ENCODE results near the gene SERPINB6.
"Not testable (repeated sequence)": the region's sequence is repeated elsewhere in the genome, so short reads cannot be mapped to it uniquely, and the experiment has no call there.

SERPINB6 gene

DNA sequence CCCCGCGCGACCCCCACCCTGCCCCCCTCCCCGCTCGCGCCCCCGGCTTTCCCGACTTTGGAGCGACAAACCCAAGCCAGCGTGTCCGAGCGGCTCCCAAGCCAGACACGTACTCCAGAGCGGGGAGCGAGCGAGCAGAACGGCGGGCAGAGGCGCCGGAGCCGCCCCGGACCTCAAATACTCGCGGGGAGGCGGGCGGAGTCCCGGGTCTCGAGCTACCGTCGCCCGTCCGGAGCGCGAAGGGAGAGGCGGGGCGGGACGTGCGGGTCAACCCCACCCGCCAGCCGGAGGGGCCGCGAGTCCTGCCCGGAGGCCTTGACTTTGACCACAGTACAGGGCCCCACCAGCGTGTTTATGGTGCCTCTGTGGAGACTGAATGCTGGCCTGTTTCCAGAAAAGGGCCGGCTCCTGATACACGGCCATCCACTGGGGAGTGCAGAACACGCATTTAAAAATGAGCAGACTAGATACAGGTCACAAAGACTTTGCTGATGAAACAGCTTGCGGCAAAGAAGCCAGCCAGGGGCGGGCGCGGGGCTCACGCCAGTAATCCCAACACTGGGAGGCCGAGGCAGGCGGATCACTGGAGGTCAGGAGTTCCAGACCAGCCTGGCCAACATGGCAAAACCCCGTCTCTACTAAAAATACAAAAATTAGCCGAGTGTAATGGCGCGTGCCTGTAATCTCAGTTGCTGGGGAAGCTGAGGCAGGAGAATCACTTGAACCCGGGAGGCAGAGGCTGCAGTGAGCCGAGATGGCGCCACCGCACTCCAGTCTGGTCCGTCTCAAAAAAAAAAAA is at the start of gene SERPINB6:
Gene SERPINB6, minus strand, starts transcription at position 148 of the 799 bp plus-strand sequence. CDS start 12,235 bp downstream, outside the sequence.
- DNase-seq = peak; percentile 69 to 80

DNA sequence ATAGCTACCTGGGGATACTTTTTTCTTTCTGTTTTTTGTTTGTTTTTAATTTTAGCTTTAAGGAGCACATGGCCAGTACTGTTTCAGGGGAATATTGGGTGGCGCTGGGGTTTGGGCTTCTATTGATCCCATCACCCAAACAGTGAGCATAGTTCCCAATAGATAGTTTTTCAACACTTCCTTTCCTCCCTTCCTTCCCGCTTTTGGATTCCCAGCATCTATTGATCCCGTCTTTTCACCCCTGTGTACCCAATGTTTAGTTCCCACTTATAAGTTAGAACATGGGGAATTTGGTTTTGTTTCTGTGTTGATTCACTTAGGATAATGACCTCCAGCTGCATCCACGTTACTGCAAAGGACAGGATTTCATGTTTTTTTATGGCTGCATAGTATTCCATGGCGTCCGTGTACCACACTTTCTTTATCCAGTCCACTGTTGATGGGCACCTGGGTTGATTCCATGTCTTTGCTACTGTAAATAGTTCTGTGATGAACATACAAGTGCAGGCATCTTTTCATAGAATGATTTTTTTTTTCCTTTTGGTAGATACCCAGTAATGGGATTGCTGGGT is 48.5 kb upstream of the SERPINB6 start:
- no peak for DNase-seq

DNA sequence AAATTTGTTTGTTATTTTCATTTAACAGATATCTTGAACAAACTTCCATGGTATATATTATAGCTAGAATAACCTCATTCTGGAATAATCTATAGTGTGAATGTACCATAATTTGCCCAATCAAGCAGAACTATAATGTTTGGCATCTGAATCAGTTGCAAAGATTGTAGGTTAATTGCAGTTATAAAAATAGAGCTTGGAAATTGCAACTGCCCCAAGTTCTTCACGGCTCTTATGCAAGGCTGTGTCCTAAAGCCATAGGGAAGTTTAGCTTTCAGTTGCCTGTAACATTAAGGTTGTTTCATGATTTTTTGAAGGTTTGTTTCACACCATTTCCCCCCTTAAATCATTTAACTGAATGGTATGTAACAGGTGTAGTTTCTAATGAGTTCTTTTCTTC is 47.7 kb upstream of the SERPINB6 start:
- DNase-seq = no peak

DNA sequence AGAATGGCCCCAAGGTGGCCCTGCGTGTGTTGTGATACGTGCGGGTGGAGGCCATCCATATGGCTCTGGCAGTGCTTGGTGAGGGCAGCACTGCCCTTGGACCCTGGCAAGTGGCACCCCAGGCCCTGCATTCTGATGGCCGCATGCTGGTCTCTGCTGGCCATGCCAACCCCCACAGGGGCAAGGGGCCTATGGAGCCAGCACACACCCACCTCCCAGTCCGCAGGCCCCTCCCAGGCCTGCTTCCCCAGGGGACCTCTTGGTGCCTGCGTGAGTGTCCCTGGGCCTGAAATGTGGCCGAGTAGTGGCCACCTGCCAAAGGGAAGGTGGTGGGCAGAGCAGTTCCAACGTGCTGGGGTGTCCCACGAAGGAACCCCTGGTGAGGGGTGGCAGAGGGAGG is 45.9 kb upstream of the SERPINB6 start:
- no peak for DNase-seq

DNA sequence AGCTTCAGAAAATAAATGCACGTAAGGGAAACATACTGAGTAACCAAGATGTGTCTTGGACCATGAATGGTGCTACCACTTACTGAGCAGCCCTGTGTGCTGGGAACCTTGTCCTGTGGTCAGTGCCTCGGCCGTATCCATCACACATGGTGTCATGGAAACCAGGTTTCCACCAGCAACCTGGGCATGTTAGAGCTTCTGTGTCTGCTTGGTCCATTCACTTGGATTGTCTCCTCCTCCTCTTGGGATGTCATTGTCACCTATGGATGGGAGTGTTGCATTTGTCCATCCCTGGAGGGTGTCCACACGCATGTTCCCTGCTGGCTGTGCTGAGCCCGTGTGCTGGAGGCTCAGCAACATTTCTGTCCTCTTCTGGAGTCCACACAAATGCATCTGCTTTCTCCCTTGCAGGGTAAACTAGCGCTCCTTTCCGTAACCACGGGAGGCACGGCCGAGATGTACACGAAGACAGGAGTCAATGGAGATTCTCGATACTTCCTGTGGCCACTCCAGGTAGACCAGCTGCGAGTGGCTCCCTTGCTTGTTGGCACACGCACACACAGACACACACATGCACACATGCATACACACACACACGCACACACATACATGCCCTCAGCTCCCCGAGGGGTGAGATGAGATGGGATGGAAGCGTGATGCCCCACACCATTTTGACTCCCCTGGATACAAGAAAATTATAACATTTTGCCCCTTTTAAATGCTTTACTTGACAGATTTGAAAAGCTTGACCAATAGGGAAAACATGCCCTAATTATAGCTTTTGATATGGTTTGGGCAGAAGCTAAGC is 45.3 kb upstream of the SERPINB6 start:
- DNase-seq = no peak

DNA sequence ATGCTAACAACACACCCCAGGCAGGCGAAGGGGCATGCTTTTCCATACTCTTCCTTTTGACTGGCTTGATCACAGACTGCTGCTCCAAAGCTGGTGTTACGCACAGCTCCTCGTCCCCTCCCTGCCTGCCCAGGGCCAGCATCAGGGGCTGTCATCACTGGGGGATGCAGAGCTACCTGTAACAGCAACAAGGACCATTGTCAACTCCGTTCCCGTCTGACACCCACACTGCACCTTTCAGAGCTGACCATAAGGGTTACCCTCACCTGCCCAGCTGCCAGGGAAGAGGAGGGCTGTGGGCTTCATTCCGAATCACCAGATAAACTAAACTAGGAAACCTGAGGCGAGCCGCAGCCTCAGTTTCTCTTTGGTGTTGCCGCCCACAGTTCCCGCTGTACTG is 43.8 kb upstream of the SERPINB6 start:
- DNase-seq = no peak

DNA sequence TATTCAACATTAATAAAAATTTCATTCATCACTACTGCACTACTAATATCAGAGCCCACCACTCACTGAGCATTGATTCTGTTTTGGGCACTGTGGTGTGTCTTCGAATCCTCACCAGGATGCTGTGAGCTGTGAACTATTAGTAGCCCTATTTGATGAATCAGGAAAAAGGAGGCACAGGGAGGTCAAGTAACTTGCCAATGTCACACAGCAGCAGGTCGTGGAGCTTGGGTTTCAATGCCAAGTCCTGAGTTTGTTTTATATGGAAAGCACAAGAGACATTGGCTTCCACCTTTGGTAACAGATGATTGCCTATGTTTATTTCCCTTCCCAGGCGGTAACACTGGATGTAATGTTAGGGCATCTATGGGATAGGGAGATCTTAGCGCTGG is 43.3 kb upstream of the SERPINB6 start:
- DNase-seq = no peak

DNA sequence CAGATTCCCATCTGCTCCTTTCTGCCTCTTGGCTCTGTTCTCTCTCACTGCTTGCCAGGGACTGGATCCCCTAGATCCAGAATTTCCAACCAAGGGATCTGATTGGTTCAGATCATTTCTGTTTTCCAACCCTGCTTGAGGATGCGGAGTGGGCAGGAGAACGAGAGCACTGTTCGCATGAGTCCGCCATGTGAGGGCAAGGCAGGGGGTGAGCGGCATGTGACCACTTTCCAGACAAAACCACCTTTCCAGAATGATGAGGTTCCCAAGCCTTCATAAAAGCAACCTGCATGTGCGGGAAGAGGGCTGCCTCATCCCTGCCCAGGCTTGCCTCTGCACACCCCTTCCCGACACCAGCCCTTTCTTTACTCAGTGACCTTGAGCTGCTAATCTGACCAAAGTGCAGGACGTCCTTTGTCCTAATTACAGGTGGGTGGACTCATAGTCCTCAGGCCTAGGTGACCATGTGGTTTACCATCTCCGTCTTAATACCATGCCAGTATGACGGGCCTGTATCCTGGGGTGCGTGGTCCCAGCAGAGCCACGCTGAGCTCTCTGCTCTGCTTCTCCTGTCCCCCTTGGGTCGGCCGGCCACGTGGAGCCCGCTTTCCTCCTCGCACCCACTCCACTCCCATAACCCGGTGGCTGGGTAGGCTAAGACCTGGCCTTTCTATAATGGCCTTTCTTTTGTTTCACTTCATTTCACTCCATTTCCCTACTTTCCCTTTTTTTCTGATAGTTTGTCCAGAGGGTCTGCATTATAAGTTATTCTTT is 42.7 kb upstream of the SERPINB6 start:
- no peak for DNase-seq

DNA sequence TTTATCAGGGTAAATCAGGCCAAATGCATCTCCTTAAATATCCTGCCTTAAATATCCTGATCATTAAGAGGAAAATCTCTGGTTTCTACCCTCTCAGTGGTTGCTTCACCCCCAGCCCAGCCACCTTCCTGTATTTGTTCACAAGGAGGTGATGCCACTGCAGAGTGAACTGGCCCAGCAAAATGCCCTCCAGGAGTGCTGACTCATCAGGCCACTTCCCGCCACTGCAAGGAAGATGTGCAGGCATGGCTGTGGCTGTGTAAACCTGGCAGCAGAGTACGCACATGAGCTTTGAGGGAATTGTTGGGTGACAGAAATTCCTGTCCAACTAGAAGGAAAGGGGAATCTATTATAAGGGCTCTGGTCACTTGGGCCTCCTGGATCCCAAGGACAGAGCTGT is 42.1 kb upstream of the SERPINB6 start:
- DNase-seq = no peak

DNA sequence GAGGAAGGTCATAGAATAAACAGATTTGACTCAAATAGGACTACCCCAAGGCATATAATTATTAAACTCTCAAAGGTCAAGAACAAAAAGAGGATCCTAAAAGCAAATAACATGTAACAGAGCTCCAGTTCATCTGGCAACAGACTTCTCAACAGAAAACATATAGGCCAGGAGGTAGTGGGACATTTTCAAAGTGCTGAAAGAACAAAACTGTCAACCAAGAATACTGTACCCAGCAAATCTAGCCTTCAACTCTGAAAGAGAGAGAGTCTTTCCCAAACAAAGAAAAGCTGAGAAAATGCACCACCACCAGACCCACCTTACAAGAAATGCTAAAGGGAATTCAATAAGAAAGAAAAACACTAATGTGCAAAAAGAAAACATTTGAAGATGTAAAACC is 40.2 kb upstream of the SERPINB6 start:
- no peak for DNase-seq

DNA sequence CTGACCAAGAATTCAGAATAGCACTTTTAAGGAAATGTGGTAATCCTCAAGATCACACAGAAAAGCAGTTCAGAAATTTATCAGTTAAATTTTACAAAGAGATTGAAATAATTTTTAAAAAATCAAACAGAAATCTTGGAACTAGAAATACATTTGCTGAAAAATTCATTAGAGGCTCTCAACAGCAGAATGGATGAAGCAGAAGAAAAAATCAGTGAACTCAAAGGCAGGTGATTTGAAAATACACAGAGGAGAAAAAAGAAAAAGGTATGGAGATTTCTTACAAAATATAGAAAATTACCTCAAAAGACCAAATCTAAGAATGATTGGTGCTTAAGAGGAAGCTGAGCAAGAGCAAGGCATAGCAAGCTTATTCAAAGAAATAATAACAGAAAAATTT is 39.8 kb upstream of the SERPINB6 start:
- no peak for DNase-seq

DNA sequence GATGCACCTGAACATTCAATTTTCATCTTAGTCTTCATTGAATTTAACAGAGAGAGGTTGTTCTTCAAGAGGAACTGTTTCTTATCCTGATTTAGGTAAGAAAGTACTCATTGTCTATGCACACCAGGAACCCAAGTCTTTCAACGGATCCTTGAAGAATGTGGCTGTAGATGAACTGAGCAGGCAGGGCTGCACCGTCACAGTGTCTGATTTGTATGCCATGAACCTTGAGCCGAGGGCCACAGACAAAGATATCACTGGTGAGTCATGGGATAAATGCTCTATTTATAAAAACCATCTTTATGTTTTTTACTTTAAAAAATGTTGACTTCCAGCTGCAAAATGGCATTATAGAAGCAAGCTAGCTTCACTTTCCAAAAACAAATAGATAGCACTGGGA is 38.6 kb upstream of the SERPINB6 start:
- no peak for DNase-seq

DNA sequence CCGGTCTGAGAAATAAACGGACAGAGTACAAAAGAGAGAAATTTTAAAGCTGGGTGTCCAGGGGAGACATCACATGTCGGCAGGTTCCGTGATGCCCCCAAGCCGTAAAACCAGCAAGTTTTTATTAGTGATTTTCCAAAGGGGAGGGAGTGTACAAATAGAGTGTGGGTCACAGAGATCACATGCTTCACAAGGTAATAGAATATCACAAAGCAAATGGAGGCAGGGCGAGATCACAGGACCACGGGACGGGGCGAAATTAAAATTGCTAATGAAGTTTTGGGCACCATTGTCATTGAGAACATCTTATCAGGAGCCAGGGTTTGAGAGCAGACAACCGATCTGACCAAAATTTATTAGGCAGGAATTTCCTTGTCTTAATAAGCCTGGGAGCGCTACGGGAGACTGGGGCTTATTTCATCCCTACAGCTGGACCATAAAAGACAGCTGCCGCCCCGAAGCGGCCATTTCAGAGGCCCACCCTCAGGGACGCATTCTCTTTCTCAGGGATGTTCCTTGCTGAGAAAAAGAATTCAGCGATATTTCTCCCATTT is 37.4 kb upstream of the SERPINB6 start:
- not testable (repeated sequence) for DNase-seq

DNA sequence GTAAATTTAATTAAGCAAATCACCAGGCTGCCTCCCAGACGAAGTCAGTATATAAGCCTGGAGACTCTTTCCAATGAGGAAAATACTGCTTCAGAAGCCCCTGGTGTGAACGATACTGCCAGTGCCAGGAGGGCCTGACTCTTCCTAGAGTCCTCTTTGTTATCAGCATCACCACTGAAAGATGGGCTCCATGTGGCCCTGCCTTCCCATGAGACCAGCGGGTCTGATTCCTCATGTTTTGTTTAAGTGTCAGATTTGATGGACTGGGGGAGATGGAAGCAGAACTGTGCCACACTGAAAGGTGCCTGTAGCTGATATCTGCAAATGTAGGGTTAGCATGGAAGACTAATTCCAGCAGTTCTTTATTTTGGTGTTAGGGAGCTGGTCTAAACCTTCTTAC is 36.2 kb upstream of the SERPINB6 start:
- no peak for DNase-seq

DNA sequence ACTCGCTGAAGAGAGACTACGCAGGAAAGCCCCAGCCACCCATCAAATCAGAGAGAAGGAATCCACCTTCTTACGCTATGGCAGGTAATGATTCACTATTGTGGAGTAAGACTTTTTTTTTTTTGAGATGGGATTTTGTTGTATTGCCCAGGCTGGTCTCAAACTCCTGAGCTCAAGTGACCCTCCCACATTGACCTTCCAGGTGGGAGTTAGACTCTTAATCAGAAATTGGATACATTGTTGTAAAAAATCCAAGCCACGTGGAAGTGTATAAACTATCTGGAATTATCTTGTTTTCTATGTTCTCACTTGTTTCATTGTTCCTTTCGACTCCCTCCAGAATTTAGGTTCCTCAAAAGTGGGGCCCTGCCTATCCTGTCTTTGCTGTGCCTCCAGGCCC is 35.1 kb upstream of the SERPINB6 start:
- DNase-seq = no peak

DNA sequence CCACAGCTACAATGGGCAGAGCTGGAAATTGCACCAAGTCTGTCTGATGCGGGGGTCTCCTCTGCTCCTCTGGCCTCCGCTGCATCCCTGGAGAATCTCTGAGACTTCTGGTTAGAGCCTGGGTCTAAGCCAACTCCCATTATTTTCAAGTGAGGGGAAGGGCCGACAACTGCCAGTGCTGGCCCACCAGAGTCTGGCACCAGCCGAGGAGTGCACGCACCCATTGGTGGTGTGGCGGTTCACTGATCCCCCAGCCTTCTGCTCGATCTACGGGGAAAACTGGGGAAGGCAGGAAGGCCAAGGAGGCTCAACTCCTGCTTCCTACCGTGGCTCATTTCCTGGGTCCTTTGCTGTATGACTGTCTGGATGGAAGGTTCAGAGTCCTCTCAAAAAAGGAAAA is 34.5 kb upstream of the SERPINB6 start:
- DNase-seq = no peak

DNA sequence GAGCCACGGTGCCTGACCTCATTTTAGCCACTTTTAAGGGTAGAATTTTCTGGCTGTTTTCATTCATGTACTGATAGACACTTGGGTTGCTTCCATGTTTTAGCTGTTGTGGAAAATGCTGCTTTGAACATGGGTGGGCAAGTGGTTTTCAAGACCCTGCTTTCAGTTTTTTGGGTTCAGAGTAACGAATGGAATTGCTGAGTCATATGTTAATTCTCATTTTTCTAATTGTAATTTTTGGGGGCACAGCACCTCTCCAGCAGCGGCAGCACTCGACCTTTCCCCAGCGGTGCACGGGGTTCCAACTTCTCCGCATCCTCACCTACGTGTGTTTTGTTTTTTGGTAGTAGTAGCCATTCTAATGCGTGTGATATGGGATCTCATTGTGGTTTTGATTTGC is 33.7 kb upstream of the SERPINB6 start:
- no peak for DNase-seq

DNA sequence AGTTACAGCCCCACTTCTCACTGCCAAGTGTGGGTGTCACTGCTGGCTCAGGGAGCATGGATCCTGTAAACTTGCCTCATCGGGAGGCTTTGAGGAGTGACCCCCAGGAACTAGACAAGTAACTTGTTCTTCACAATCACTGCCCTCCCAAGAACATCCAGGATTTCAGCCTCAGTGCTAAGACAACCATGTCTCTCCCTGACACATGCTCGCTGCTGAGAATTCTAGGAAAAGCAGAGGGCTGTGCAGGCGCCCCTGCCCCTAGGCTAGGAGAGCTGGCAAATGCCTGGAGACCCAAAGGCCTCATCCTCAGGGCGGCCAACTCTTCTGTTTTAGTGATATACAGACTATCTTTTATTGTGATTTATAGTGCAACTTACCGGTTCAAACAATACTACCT is 31.9 kb upstream of the SERPINB6 start:
- not testable (repeated sequence) for DNase-seq

DNA sequence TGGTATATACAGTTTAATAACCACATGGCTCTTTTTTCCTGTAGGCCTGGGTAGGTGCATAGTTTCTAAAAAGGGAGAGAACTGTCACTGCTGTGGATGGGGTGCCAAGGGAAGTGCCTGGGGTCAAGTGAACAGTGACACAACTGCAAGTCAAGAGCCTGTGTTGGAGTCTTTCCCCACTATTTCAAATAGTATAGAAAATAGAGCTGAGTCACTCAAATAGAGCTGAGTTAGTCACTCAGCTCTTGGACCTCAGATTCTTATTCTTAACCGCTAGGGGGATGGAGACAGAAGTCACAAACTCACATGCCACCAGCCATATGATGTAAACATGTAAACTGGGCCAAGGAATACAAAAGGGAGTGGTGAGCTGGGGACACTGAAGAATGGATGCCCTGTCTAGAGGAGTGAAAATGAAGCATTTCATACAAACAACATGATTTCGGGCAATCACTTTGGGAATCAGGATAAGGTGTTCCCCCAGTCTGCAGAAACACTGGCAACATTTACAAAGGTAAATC is 30.5 kb upstream of the SERPINB6 start:
- DNase-seq = peak in 1 of 2 donors; percentile 12

DNA sequence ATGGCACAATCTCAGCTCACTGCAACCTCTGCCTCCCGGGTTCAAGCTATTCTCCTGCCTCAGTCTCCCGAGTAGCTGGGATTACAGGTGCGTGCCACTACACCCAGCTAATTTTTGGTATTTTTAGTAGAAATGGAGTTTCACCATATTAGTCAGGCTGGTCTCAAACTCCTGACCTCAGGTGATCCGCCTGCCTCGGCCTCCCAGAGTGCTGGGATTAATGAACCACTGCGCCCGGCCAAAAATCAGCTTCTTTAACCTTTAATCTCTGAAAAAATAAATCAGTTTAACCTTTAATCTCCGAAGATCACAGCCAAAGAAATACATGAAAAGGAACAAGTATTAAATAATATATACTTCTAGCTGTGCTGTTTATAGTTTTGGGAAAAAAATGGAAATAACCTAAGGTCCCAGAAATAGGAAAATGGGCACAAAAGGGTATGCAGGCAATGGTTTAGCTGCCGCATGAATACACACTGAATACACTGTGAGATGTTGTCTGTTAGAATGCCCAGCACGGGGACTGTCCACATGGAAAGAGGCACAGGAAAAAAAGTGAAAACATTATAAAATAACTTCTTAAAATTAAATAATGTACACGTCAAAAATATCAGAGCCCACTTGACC is 29.9 kb upstream of the SERPINB6 start:
- no peak for DNase-seq

DNA sequence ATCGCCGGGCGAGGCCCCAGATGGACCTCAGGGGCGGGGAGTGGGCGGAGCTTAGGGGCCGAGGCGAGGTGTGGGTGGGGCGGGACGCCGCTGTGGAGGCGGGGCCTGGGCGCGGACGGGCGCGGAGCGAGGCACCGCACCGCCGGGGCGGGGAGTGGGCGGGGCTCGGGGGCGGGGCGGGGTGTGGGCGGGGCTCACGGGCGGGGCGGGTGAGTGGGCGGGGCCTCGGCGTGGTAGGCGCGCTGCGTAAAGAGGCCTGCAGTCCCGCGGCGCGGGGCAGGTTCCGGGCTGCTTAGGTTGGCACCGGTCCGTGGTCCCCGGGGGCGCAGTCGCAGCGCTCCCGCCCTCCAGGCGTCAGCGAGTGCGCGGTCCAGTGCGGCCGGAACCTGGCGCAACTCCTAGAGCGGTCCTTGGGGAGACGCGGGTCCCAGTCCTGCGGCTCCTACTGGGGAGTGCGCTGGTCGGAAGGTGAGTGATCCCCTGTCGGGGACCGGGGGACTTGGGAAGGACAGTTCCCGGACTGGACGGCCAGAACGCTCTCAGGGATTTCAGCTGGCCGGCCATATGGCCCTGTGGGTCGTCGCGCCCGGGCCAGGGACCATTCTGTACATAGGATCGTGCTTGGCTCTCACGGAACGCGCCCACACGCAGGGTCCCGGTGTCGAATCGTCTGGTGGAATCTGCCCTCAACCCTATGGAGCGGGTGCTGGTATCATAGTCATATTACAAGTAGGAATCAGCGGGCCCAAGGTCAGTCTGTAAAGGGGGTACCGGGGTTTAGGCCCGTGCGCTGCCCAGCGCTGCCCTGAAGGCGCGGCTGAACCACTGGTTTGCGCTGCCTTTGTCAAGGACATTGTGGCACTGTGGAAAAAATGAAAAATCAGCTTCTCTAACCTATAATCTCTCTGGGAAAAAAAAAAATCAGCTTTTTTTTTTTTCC is 28.5 kb upstream of the SERPINB6 start, which contains the start of gene NQO2:
Gene NQO2, plus strand, starts transcription at position 277 of the 940 bp plus-strand sequence. CDS start 6,659 bp downstream, outside the sequence.
- DNase-seq = peak; percentile 79 to 91
